NK-92 (cell line): Measurements from ENCODE around the gene FOXRED1.

ENCODE experiments used
- DNase-seq: peaks from one replicate; lab custom pipeline; 2025; ENCODE audit not compliant: unreplicated experiment; lab: John Stamatoyannopoulos, UW

Gene FOXRED1

DNA sequence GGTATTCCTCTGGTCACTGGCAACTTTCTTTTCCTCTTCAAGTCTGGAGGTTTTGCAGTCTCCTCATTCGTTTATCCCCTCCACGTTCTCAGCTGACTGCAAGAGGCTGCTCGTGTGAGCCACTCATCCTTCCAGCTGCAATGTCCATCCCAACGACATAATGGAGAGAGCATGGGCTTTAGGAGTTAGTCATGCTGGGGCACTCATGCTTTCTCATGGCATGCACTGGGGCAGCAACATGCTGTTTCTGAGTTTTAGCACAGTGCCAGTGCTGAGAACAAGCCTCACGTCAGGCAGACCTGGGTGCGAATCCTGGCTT, 42.0 kb downstream of the FOXRED1 start:
- DNase-seq = no peak

DNA sequence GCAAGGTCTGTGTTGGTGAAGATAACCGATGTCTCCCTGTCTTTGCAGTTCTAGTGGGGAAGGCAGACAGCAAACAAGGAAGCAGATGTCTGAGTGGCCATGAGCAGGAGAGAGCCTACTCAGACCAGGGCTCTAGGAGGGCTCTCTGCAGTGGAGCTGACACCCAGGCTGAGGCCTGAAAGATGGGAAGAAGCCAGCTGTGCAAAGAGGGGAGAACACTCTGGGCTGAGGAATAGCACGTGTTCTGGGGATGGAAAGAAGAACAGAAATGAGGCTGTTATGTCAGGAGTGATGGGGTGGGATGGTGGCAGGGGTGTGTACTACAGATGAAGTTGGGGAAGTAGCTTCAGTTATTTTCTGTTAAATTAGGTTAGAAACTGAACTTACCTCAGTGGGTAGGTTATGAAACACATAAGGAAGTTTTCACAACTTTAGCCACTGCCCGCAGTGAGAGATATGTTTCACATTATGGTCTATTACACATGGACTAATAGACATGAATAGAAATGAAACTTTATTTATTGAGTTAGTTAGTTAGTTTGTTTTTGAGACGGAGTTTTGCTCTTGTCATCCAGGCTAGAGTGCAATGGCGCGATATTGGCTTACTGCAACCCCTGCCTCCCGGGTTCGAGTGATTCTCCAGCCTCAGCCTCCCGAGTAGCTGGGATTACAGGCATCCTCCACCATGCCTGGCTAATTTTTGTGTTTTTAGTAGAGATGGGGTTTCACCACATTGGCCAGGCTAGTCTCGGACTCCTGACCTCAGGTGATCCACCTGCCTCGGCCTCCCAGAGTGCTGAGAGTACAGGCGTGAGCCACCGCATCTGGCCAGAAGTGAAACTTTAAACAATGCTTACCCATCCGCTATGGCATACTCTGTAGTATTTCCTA, 42.7 kb downstream of the FOXRED1 start:
- DNase-seq = no peak

DNA sequence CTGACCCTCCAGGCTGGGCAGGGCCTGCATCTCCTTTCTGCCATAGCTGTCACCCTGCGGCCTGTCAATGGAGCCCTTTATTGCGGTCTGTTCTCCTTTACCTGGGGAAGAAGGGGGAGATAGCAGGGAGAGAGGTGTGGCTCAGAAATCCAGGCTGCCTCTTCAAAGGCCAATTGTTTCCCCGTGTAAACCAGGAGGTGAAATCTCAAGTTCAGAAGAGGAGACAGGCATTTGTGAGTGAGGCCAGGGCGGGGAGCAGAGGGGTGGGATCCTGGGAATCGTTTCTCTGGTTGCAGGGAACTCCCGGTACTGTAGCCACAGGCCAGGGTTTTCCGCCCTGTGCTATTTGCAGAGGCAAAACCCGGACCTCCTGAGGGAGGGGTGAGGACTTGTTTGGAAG, 44.0 kb downstream of the FOXRED1 start:
- no peak for DNase-seq

DNA sequence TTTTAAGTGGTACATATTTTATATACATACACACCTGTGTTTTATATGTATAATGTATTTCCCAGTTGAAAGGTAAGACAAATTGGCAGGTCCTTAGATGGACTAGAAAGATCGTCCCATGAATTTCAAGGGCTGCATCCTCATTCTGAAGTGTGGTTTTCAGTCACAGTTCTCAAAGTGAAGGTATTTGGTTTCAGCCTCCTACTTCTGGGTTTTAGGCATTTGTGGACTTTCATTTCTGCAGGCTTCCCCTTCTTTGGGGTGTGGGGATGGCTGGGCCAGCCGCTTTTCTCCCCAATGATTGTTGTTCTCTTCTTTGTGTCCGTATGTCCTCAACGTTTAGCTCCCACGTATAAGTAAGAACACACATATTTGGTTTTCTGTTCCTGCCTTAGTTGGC, 44.9 kb downstream of the FOXRED1 start:
- no peak for DNase-seq

DNA sequence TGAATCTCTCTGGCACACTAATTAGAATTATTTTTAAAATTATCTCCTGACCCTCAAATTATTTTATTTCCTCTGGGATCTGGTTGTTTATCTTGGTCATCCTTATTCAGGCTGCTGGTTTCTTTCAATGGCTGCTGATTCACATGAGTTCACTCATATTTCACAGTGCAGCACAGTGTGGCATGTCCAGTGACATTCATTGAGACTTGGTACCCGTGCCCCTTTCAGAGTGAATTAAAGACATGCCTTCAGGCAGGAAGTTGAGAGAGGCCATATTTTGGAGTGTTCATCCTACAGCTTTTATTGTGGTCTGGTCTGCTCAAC, 48.4 kb downstream of the FOXRED1 start:
- no peak for DNase-seq

DNA sequence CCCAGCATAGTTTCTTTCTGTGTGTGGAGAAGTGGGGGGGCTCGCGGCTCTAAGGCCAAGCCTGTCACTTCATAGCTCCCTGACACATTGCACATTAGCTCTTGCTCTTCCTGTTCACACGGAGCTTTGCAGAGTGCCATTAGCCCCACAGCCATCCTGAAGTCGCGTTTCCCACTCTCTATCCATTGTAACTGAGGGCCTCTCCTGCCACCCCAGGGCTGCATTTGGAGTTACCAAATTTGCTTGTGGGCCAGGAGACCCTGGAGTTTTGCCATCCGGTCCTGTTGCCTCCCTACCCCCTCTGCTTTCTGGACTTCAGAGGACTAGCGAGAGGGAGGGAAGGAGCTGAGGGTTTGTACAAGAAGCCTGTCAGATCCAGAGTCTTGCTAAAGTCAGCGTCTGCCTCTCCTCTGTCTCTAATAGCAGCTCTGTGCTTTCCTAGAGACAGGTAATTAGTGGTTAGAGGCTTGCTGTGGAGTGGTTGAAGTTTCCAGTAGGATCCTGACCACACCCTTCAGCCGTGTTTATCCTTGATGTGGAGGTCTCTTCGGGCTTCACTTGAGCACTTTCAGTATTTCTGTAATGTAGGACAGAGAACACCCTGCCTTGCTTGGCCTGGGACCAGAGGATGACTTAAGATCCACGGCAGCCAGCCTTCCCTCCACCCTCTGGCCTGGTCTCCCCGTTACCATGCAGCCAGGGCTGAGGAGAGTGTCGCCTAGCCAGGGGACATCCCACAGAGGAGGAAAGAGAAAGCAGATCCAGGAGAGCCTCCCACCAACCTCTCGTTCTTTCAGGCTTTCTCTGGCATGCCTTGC, 49.0 kb downstream of the FOXRED1 start:
- DNase-seq = no peak

DNA sequence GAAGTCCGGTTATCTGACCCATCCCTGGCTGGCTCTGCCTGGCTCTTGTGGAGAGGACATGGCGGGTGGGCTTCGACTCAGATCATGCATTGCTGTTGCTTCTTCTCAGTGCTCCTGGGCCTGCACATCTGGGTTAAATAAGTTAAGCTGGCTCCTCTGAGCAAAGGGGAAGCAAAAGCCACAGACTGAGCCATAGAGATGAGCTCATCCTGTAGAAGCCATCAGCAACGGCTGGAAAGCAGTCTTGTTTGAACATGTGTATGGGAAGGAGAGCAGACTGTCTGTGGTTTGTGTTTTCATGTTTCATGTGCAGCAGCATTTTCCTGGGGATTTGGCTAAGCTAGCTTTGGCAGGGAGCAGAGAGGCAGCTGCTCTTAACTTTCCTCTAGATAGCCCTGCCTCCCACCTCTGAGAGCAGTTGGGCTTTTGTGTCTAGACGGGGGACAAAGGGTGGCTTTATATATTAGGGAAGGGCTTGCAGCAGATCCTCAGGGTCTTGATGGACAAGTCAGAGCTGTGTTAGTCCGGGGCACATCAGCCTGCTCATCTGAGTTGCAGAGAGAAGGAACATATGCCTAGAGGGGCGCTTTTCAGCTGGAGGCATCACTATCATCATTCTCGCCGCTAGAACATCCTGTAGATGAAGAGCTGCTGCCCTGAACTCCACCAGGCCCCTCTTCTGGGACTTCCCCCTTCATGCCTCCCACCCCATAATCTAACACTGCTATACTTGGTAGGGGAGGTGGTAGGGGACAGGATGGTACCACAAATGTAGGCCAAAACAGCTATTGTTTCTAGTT, 49.8 kb downstream of the FOXRED1 start:
- no peak for DNase-seq

DNA sequence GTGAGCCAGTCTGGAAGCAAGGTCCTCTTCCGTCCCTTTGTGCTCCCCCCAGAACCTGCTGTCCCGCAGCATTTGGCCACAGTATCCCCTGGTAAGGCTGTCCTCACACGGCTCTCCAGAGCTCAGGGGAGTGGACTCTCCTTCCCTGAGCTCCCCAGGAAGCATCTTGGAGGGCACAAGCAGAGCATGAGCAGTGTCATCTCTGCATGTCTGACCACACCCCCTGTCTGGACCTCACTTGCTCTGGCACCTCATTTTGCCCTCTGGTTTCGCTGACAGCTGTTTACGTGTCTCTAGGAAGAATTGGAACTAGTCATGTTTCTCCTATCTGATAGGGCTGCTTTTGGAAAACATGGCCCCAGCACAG, 50.4 kb downstream of the FOXRED1 start:
- DNase-seq = no peak

DNA sequence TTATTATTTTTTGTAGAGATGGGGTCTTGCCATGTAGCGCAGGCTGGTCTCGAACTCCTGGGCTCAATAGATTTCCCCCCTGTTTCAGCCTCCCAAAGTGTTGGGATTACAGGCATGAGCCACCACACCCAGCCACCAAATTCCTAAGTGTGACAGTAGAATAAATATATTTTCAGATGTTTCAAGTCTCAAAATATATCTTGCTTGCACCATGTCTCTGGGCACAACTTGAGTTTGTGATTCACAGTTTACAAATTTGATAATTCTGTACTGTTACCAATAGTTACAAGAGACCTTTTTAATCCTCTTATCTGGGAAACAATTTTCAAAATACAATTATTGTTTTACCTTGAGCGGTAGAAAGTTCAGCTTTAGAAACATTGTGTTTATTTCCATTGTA, 54.0 kb downstream of the FOXRED1 start:
- DNase-seq = no peak

DNA sequence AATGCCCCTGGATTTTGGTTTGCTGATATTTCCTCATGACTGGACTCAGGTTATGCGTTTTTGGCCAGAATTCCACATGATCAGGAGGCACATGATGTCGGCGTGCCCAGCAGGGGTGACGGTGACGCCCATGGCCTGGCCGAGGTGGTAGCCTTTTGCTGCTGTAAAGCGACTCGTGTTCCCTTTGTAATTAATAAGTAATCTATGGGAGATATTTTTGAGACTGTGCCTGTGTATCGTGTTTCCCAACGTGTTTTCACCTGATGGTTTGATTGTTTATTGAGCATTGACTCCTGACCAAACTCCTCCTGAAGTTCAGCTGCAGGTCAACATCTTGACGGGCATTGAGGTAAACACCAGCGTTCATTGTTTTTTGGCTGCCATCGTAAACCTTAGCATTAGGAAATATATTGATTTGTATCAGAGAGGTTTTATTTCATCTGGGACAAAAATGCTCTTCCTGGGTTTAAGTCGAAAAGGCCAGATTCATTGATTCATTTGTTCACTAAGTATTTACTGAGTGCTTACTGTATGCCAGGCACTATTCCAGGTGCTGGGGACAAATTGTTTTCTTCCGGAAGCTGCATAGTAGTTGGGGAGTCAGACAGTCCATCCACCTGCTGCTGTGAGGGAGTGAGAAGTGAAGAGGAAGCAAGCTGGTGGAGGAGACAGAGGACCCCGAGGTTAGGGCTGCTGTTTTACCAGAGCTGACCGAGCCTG, 58.5 kb downstream of the FOXRED1 start:
- DNase-seq = no peak
